GM21576 (cell line): ENCODE results near the gene NCK2.

Source experiments
- ATAC-seq: cut with Tn5 transposase; IDR thresholded peaks from one replicate; pipeline ENCODE4 v1.9.1; 2021; ENCODE audit warnings: mild to moderate bottlenecking, moderate library complexity; ENCODE audit not compliant: unreplicated experiment

The NCK2 gene

DNA sequence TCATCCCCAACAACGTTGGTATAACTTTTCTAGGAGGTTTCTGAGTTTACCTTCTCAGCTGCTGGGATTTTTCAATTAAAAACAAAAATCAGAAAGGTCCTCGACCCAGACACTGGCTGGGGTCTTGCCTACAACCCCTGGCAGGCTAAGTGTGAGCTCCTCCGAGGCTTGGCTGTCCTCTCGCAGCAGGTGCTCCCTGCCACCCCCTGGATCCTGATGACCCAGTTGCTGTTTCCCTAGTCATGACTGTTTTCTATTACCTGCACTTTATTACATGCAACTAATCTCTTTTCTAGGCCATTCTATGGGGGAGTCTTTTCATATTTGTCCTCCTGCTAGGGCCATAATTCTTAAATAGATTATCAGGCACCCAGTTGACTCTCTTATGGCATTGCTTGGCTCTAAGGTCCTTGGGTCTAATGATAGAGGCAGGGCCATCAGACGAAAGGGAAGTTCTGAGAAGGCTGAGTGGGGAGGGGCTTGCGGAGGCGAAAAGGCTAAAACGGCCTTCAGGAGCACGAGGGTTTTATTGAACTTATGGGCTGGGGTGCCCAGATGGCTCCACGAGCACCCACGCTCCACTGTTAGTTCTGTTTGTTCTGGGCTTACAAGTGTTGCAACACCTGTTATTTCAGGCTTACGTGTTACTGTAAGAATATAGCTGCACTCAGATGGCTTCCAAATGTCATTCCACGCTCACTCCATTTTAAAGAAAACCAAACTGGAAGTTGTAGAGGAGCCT, 166.0 kb downstream of the NCK2 start:
- ATAC-seq, result no peak

DNA sequence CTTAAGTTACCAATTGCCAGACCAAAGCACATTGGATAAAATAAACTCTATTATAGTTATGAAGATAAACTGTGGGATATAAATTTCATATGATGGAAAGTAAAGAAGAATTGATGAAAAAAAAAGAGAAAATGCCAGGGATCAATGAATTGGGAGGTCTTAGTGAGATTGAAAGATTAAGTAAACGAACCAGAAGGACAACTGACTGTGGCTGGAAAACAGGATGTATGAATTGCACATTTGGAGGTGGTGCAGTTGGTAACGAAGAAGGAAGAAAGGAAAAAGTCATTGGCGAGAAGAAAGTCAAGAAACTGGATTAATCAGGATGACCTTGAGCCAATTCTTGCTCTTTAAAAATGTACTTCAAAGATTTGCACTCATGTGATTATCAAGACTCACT, 166.7 kb downstream of the NCK2 start:
- no peak for ATAC-seq

DNA sequence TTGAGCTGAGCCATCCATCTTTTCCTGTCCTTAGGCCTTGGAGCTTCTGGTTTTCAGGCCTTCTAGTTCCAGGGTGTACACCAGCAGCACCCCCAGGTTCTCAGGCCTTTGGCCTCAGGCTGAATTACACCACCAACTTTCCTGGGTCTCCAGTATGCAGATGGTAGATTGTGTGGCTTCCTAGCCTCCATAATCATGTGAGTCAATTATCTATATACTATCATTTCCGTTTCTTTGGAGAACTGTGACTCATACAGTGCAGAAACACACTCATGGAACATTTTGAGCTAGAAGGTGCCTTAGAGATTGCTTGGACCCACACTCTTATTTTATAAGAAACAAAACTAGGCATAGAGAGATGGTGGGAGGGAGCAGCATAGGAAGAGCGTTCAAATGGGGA, 167.4 kb downstream of the NCK2 start:
- ATAC-seq, result no peak

DNA sequence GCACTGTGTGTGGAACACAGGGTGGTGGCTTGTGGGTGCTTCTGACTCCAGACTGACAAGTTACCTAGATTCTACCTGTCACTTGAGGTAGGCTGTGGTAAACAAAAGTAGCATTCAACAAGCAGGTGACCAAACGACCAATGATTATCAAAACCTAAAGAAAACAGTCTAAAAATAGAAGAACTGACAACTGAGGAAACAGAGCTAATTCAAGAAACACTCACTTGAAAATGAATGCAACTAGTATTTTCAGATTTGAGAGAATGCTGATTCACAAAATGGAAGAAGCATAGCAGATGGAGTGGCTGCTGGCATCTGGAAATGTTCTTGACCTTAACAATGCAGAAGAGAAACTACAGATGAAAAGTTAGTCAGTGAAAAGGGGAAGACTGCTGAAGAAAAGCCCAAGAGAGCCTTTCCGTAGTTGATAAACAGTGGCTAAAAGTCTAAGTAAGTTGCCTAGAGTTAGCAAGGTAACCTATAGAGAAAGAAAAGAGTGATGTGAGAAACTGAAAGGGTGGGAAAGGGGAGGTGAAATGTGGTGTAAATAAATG, 170.4 kb downstream of the NCK2 start:
- no peak for ATAC-seq

DNA sequence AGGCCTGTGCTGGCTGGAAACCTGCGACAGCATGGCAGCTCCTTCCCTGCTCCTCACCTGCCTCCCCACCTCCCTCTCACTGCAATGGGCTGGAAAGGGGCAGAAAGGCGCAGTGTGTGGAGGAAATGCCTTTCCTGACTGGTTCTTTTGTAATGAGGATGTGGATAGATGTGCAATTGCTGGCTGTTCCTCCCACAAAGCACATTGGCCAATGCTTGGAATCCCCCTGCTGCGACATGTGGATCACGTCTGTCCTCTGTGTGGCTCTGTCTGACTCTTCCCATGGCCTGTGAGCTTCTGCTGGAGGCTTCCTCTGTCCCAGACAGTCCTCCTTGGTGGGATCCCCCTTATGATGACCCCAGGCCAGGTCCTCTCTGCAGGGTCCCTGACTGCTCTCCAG, 172.5 kb downstream of the NCK2 start:
- no peak for ATAC-seq

DNA sequence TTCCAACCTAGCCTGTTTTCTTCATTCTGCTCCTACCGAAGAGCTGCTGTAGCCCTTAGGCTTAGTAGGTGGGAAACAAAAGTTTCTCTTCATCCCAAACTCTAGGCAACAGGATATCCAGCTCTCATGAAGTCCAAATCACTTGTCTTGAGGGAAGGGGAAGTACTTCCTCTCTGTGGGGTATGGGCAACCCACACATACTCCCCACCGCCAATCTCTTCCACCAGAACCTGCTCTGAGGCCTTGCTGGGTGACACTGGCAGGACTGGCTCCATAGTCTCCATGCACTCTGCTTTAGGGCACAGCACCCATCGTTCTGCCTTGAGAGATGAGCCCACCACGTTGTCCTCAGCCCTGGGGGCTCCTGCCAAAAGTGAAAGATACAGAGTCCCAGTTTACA, 173.0 kb downstream of the NCK2 start:
- no peak for ATAC-seq

DNA sequence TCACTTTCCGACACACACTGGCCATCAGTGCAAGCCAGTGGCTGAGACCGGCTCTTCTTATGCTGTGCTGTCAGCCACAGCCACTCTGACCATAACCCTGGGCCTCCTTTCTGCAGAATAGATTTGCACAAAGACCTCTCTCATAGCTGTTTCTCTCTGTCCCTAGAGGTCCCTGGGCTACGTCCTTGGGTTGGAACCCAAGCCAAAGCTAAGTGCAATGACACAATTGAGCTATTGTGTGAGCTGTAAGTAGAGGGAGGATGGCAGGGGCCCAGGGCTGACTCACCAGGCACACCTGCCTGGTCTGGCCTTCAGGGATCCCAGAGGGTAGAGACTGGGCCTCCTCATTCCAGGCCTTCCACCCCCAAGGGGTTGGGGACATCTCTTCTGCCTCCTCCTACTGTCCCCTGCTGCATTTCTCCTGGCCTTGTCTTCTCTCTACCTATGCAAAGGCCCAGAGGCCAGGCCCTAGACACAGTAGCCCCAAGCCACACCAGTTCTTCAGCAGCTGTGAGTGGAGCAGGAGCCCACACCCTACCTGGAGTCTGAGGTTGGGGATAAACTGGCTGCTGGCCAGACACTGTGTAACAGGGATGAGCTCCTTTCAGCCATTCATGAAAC, 174.6 kb downstream of the NCK2 start:
- no peak for ATAC-seq

DNA sequence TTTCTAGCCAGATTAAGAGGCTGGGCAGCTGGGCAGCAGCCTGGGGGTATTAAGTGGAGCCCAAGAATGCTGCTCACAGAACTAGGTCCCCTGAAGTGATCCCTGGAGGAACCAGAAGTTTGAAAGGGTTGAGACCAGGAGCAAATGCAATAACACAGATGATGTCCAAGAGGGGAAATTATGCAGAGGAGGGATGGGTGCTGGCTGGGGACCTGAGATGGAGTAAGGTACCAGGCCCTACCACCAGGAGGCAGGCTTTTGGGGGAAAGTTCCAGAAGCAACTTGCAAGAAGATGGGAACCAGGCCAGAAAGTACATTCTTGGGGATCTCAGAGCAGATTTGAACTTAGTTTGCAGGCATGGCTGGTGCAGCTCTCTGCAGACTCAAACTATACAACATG, 175.1 kb downstream of the NCK2 start:
- no peak for ATAC-seq

DNA sequence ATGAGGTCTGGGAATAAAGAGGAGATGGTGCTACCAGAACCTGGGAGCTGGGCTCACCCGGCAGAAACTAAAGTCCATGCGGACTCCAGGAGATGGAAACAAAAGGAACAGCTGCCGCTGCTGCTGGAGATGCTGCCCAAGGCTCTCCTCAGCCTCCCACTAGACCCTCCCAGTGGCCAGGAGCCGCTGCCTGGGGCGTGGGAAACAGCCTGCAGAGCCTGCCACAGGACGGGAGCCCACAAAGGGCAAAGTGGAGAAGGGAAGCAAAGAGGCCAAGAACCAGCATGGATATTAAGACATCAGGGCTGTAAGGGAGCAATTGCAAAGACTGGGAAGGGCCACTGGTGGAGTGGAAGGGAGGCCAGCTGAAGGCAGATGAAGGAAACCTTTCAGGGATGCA, 179.6 kb downstream of the NCK2 start:
- no peak for ATAC-seq

DNA sequence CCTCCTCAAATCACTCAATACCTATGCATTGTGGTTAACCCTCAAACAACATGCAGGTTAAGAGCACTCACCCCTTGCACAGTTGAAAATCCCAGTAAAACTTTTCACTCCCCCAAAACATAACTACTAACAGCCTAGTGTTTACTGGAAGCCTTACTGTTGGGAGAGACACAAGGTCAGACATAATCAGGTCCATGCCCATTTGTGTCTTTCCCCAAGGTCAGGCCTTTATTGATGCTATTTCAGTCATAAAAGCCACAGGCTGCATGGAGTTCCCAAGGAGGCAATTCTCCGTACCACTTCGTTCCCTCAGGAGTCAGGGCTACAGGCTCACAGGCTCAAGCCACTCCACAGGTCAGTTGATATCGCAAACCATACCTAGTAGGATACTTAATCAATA, 180.2 kb downstream of the NCK2 start:
- ATAC-seq, result no peak

DNA sequence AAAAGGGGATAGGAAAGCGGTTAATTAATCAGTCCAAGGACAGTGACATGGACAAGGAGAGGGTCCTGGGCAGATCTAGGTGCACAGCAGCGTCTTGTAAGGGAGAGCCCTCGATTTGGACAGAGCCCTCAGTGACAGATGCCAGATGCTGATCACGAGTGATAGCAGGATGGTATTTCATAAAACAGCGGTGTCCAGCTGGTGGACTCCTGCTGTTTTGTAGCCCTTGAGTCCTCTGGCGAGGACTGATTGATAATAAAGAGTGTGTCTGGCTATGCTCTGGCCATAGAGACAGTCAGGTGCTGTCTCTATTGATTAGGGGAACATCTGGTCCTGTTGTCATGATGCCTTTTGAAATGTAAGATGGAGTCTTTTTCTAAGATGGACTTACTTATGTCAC, 180.7 kb downstream of the NCK2 start:
- no peak for ATAC-seq

DNA sequence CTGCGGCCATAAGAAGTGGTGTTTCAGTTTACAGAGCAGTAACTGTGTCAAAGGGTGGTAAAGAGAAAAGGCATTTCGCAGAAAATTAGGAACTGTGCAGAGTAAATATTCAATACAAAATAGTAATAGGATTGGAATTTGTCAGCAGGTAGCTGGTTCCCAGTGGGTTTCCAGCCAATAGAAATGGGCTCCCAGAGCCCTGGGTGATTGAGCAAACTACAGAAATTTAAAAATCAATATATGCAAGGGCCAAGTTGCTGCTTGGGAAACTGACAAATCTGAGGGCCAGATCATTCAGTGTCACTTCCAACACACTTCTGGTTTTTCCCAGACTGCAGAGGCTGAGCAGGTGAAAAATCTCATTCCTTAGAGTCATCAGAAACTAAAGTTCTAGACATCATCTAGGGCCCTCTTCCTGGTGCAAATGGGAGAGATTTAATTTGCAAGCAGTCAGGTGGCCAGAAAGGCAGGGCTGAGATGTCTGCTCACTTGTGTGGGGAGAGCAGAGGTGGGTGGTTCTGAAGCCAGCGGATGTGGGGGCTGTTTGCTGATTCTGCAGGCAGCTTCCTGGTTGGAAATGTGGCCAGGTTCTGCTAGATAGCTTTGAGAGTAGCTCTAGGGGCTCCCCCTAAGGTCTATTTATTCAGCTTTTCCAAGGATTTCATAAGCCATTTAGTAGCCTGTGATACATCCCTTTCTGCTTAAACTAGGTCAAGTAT, 182.4 kb downstream of the NCK2 start:
- no peak for ATAC-seq

DNA sequence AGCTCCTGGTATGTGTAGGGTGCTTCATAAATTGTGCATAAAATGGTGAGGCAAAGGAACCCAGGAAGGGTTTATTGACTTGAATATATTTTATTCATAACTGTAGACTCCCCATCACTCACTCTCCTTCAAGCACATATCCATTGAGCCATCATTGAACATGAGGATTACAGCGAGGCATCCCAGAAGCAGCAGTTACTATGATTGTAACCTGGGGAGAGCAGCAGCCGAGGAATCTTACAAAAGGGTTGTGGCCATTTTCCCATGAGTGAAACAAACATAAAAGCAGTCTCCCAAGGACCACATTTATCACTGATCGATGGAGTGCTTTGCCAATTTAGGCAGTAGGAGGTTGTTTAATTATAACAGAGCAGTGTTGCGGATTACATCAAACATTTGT, 183.4 kb downstream of the NCK2 start:
- ATAC-seq, result no peak

DNA sequence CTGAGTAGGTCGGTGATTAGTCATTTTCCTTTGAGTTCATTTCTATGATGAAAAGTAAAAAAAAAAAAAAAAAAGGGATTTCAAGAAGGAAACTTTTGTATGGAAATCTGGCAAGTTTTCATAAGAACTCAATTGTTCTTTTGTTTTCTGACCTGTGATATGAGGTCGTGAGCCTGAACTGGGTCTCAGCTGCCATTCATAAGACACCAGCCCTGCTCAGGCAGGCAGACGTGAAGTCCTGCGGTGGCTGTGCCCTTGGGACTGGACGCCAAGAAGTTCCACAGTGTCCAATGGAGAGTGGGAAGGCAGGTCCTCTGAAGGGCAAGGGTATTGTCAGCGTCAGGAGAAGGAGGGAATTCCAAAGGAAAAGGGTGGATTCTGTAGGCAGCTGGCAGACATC, 183.9 kb downstream of the NCK2 start:
- no peak for ATAC-seq

DNA sequence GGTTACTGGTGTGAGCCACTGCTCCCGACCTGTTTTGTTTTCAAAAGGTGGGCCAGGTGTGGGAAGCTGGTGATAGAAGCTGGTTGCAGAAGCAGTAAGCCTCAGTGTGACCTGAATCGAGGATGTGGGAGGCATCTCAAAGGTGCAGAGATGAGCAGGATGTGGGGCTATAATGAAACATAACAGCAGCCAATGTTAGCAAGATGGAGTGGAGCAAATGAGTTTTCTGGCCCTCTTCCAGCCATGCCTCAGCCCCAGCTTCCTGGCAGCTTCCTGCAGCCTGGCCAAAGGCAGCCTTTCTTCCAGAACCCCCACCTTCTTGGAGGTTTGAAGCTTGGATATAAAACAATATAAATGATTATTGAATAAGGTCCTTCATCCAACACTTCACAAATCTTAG, 184.8 kb downstream of the NCK2 start:
- ATAC-seq, result no peak

DNA sequence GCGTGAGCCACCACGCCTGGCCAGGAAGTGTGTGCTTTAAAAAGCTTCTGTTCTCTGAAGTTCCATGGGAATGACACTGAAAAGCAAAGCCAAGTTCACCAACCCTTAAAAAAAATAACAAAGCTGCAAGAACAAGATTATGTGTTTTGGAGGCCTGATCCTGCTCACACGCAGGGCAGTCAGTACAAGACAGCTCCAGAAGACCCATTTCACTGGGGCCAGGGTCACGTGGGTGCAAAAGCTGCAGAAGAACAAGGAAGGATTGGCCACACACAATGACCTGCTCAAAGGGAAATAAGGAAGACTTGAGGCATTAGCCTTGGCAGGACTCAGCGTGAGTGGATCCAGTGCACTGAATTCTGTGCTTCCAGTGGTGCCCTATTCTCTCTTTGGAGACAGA, 187.9 kb downstream of the NCK2 start:
- ATAC-seq, result no peak

DNA sequence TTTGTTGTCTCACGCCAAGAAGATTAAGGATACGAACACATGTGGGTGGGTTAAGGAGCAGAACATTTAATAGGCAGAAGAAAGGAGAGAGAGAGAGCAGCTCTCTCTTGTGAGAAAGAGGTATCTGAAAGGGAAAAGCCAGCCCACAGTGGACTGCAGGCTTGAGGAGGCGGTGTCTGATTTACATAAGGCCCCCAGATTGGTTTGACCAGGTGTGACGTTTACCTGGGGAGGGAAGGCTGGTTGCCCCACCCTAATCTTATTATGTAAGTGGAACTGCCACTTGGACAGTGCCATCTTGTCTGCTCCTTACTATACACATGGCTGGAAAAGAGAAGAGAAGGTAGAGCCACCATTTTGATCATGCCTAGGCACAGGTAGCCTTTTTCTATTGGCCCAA, 189.2 kb downstream of the NCK2 start:
- ATAC-seq, result no peak

DNA sequence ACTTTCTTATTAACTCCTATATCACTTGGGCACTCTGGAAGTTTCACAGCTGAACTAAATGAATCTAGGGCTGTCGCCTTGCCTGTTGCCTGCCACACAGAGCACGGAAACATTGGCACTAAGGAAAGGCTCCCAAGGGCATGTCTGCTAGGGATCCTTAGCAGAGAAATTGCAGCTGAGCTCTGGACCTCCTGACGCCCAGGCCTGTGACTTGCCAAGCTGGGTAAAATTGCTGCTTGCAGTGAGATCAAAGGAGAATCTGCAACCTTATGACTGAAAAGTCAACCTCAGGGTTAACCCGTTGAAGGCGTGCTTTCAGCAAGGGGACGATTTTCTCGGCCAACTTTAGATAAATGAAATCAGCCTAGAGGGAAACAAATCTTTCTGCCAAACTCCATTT, 189.8 kb downstream of the NCK2 start:
- no peak for ATAC-seq

DNA sequence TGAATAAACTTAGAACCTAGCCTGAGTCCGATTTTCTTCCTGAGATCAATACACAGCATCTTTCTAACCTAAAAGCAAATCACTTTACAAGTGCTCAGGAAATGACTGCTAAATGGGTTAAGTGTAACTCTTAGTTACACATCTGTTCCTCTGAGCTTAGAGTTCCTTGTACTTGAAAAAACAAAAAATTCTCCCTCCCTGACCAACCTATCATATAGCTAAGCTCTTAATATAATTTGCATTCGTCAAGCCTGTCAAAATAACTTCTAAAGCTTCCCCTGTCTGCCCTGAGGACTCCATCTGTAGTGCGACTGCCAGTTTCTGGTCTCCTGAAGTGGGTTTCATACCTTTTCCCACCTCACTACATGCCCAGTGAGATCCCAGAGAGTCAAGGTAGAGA, 190.4 kb downstream of the NCK2 start:
- ATAC-seq, result no peak

DNA sequence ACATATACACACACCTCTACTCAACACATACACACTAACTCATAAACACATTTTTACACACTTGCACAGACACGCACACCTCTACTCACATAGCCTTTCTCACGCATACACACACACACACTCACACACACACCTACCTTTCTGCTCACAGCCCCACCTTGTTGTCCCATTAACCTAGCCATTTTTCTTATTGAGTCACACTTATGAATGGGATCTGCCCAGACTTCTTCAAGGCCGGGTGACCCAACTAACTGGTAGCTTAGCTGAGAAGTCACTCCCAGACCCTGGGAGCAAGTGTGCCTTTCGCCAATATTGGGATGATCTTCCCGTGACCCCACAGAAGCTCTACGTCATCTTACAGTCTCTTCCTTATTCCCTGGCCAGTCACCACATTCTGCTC, 192.2 kb downstream of the NCK2 start:
- ATAC-seq, result no peak

DNA sequence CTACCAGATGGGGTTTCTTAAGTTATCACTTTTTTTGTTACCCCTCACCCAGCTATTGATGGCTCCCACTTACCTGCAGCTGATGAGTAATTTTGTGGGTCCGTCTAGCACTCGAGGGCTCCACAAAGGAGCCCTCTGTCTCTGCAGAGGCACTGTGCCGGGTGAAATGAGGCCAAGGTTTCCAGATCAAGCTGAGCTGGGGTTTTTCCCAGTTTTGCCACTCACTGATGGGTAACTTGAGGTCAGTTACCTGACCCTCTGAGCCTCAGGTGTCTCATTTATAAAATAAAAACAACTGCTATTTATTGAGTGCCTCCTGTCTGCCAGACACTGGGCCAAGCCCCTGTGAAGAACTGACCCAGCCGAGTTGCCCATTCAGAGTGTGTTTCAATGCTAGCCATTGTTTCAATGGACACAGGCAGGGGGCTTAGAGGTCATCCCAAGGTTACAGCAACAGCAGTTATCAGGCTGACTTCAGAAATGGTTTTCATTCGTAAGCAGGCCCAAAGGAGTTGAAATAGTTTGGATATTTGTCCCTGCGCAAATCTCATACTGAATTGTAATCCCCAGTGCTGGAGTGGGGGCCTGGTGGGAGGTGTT, 192.9 kb downstream of the NCK2 start:
- no peak for ATAC-seq
